HG03575 (cell line): ENCODE data around the gene RAB11A.

Experiments used
- ATAC-seq: cut with Tn5 transposase; IDR thresholded peaks from one replicate; pipeline ENCODE4 v1.9.1; 2021; ENCODE audit not compliant: unreplicated experiment, insufficient number of reproducible peaks, low FRiP score; ENCODE audit errors: extremely low read depth

The RAB11A gene

DNA sequence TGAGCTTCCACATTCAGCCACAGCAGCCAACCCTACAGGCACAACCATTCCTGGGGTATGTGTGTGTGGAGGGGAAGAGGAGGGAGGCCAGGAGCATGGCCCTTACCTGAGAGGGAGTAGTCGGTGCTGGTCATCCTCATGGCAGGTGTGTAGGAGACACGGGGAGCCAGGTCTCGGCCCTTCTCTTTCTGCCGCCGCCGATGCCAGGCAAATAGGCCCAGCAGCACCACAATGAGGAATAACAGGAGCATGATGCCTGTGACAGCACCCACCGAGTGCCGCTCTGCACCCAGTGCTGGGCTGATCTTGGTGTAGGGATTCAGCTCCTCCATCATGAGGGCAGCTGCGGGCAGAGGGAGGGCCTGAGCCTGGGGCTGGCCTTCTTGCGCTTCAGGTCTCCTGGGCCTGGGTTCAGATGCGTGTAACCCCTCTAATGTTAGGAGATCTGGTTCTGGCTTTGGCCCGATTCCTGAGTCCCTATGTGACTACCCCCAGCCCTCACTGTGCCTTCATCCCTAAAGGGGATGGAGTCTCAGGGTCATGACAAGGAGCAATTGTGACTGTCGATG is 44.4 kb downstream of the RAB11A start:
- no peak for ATAC-seq

DNA sequence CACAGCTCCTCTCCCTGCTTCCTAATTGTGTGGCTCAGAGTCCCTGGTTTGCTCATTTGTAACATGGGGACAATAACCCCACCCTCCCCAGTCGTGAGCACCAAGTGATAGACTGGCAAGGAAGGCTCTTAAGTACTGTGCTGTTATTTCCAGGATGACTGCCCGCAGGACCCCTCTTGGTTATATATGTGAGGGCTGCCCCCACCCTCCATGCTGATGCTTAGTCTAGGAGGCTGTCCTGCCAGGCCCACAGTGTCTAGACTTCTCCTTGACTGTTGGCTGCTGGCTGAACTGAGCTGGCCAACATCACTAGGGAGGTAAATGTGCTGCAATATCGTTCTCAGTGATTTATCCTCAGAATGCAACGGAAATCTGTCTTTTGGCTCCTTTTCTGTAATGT is 45.1 kb downstream of the RAB11A start:
- no peak for ATAC-seq

DNA sequence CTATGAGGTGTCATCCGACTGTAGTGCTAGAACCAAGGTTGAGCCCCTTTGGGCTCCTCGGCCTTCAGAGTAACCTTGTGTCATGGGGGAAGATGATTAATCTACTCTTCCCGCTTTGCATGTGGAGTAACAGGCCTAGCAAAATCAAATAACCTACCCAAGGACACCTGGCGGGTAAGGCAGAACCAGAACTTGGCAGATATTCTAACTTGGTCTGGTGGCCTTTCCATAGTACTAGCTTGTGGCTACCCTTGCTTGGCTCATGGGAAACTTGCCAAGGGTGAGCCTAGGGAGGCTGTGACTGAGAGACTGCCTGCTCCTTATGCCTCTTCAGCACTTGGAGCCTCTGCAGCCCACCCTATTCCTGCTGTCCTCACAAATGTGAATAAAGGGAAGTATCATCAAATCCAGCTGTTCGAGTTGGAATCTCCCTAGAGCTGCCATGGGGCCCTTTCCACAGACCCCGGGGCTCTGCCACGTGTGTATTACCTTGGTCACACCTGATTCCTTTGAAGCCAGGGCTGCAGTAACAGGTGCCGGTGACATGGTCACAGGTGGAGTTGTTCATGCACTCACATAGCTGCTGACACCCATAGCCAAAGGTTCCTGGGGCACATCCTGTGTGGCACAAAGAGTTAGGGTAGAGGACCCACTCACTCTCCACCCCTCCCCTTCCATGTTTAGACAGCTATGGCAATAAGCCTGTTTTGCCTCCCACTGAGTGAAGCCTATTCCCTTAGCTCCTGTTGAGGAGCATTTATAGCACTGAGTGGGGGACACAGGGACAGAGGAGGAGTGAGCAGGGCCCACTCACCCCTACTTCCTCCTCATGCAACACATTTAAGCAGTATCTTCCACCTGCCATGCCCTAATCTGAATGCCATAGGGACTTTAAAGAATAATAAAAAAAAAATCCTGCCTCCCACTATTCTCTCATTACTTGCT is 46.0 kb downstream of the RAB11A start:
- no peak for ATAC-seq

DNA sequence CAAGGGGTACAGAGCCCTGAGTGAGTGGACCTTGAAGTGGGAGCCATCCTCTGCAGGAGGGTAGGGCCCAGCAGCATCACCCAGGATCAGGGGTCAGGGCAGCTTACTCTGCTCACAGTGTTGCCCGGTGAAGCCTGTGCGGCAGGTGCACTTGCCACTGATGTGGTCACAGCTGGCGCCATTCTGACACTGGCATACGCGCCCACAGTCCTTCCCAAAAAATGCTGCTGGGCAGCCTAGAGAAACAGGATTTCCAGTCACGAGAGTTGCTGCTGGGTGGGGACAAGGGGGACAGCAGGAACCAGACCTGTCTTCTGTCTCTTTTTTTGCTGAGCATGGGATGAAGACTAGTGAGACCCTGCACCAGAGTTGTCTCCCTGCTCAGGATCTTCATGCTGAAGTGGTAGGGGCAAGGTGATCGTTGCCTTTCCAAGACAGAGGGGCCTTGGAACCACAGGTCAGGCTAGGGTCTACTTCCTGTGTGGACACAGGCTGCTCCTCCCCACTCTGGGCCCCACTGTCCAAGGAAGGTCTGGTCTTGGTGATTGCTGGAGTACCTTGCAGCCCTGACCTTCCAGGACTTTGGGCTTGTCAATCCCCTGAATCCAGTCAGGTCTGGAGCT is 46.9 kb downstream of the RAB11A start:
- no peak for ATAC-seq

DNA sequence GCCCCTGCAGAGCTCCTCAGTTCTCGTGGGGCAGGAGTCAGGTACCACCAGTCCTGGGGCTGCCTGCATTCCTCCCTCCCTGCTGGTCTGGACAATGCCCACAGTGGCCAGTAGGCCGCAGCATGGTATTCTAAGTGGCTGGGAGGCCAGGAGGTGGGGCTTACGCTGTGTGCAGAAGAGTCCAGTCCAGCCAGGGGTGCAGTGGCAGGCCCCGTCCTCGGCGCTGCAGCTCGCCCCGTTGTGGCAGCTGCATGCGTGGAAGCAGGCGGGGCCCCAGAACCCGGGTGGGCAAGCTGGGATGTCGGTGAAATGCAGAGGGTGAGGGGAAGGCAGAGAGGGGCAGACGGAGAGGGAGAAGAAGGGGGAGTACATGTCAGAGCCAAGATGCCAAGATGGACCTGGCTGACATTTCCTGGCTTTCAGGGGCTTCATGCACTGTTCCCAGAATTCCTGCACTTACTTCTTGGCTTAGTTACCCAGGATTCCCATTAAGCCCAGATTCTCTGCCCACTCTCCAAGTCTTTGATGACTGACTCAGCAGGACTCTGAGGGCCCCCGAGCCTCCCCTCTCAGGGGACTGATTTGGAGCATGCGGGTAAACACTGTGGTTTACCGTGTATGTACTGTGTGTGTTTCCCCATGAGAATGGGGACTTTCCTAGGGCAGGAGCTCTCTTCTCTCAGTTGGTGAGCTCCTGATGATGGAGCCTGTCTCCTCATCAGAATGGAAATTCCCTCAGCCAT is 47.5 kb downstream of the RAB11A start:
- no peak for ATAC-seq

DNA sequence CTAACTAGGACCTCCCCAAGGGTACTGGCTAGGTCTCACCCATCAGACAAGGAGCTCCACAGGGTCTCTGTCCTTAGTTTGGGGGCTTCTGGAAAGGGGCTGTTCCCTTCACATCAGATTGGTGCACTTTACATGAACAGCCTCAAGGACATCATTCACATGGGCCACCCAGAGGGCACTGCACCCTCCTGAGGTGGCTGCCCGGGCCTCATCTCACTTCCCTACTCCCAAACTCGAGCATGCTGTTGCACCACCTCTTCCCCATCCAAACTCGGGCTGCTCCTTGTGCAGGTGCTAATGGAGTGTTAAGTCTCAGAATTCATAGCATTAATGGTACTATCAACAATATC is 48.1 kb downstream of the RAB11A start:
- ATAC-seq: no peak

DNA sequence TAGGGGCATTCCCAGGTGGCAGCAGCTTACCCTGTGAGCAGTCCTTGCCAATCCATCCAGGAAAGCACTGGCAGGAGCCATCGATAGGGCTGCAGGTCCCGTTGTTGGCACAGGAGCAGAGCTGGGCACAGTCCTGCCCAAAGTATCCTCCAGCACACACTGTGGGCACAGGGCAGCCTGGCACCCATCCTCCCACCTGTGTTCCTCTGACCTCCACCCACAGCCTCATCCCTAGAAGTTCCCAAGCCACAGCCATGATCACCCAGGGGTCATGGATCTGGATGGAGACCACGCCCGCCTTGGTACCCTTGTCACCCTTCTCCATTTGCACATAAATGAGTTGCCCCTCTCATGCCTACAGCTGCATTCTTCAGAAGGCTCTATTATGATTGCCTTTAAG is 48.6 kb downstream of the RAB11A start:
- ATAC-seq: no peak

DNA sequence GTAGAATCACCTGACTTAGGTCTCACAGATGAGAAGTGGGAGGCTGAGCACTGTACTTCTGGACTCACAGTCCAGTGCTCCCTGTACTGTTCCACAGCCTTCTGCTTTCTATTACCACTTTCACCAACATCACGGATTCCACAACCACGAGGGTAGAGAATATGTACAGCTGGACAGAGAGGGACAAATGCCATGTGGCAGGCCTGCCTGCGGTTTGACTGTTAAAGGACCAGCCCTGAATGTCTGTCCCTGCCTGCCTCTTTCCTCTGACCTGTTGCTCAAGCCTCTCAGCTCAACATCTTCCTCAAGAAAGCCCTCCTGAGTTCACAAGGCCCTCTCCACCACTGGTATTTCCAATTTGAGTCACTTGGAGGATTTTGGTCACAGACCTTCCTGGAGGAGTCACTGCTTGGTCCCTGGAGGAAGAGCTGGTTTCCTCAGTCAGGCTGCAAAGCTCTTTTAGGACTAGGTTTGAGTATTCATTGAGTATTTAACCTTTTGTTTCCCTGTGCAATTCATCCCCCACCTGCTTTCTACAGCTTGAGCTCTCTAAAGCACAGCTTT is 49.1 kb downstream of the RAB11A start:
- ATAC-seq: no peak

DNA sequence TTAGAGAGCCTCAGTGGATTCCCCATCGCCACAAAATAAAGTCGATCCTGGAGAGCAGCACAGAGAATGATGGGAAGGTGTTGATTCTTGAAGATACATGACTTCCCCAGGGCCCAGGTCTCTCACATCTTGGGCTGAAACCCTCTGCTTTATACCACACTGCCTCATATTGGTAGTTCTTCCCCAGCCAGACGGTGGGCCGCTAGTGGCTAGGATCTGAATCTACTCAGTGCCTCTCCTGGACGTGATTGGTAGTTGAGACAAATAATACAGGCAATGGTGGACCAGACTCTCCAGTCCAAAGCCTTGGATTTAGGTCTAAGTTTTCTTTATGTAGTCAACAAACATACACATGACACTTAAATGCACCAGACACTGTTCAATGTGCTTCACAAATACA is 49.7 kb downstream of the RAB11A start:
- no peak for ATAC-seq

DNA sequence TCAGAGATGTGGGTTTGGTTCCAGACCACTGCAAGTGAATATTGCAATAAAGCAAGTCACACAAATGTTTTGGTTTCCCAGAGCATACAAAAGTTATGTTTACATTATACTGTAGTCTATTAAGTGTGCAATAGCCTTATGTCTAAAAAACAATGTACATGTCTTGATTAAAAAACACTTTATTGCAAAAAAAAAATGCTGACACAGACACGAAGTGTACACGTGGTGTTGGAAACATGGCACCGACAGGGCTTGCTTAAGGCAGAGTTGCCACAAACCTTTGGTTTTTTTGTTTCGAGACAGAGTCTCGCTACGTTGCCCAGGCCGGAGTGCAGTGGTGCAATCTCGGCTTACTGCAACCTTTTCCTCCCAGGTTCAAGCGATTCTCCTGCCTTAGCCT is 50.1 kb downstream of the RAB11A start:
- no peak for ATAC-seq

DNA sequence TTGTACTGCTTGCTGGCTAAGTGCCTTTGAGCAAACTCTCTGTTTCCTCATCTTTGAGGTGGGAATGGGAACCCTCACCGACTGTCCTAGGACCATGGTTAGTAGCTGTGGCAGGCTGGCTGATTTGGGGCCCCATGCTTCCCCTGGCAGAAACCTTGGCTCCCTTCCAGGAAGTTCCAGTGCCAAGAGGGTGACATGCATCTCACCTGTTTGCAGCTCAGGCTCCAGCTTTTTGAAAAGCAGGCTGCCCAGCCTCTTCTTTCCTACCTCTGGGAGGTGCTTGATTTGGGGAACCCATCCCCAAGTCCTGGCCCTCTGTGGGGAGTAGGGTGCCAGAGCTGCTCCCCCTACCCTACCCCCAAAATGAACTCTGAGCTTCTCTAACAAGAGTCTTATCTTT is 50.8 kb downstream of the RAB11A start:
- ATAC-seq: no peak

DNA sequence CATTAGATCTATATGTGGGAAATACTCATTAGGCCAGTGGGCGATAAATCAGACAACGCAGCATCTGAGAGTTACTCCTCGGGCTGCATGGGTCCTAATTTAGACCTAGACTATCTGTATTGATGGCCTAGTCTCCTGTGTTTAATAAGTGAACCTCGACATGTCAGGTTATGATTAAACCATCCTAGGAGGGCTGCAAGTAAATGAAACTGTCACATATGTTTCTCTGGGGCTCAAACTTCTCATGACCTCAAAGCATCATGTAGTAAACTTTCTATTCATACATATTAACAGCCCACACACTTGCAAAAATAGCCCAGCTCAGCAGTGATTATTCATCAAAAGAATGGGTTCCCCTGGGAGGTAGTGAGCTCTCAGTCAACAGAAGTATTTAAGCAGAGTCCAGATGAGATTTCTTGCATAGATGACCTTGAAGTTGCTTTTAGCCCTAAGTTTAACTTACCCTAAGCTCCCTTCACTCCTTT is 51.6 kb downstream of the RAB11A start:
- no peak for ATAC-seq

DNA sequence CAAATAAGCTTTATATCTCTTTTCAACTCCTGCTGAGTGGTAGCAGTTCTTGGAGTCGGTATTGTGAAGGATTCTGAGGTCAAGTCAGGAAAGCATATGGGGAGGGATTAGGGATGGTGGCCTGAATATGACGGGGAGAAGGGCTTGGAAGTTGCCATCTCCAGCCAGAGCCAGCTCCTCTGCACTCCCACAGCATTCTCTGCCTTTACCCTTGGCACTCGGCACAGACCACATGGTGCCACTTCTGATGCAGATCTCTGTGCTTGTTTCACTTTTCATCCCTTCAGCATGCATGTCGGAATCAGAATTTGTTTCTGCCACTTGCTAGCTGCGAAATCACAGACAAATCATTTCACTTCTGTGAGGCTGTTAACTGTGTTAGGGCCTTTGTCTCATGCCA is 52.5 kb downstream of the RAB11A start:
- ATAC-seq: no peak

DNA sequence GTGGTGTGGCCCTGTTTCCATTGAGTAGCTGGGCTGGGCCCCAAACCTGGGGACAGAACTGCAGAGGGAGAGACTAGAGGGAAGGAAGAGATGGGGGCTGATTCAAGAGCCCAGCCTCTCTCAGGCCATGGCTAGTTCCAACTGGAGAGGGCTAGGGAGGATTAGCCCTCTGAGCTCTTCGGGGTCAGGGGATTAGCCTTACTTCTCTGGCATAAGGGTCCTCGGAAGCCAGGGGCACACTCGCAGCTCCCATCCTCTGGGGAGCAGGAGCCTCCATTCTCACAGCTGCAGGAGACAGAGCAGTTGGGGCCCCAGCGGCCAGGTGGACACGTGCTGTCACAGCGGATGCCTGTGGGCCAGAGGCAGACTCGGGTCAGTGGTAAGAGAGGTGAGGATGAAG is 53.3 kb downstream of the RAB11A start:
- ATAC-seq: no peak

DNA sequence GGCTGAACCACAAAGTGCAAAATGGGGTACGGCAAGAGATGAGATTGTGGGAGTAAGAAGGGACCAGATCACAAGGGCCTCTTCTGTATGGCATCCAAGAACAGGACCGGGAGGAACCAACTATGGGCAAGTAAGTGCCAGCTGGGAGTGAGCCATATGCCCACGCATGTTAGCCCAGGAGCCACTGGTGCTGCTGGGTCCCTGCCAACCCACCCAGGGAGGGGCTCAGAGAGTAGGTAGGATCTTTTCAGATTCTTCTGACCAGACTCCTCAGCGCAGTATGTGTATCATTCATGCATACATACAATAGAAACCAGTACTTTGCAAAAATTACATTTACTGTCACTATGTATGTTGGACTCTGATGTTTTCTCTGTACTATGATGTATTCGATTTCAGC is 54.0 kb downstream of the RAB11A start:
- ATAC-seq: no peak

DNA sequence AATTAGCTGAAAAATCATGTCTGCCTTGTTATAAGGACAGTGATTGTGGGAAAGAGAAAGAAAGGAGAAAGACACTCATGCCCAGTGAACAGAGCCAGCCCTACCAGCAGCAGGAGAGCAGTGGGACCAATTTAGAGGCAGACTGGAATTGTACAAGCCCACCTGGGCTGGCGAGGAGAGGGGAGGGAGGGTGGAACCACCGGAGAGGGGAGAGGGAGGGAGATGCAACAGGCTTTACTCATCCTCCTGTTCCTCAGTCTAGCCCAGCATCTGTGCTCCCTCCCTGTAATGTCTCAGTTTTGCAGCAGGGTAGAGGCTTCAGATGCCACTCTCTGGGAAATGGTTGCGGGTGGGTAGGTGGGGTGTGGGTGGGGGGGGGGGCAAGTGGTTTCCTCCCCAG is 54.7 kb downstream of the RAB11A start:
- no peak for ATAC-seq

DNA sequence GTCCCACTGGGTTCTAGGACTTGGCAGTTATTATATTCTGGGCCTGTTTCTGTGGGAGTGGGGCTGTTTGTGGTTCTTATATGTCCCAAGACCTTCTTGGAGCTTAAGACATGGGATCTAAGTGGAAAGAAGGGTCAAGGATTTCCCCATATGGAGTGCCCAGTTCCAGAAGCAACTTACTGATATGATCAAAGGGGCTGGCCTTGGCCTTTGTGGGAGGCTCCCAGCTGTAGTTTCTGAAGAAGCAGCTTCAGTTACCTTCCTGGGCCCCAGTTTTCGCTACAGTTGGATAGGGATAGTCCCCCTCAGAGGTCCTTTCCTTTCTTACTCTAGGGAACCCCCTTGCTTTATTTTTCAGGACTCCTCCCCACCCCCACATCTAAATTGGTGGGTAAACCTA is 56.0 kb downstream of the RAB11A start:
- ATAC-seq: no peak

DNA sequence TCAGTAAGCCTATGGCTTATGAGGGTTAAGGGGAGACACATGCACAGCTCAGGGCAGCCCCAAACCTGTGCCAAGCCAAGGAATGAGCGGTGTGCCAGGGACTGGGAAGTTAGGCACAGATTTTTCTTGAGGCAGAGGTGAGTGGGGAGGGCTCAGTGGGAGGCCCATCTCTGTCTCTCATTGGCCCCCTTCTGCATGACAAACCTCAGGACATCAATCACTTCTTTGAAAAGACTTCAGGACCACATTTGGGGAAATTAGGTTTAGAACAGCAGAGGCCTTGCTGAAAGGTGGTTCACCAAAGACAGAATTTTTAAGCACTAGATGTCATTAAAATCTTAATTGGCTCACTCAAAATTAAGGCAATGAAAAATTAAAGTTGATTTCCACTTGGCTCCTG is 57.2 kb downstream of the RAB11A start:
- no peak for ATAC-seq

DNA sequence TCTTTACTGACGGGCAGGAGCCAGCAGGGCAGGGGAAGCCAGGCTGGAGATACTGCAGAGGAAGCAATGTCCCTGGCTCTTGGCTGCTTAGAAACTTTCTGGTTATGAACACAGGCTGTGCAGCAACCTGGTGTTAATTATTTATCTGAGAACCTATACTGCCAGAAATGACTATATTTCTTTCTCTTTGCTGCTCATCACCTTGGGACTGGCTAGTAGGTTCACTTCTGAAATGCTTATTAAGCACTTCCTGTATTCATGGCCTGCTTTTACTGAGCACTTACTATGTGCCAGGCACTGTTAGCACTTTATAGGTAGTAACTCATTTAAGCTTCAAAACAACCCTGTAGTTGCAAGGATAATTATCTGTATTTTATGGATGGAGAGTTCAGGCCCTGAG is 57.6 kb downstream of the RAB11A start:
- no peak for ATAC-seq
